Ureter (tissue), 1 donor: ENCODE measurements around the gene NVL. TPM values are rescaled to one million over a fixed set of nuclear protein-coding genes. Genes with fewer than 3 reads are reported as not detected.
"Not testable (repeated sequence)": the region's sequence is repeated elsewhere in the genome, so short reads cannot be mapped to it uniquely, and the experiment has no call there.

ENCODE experiments used
- DNase-seq: peaks from one replicate; pipeline ENCODE4 v3.0.0-alpha.2; 2020; ENCODE audit warnings: low spot score
- total RNA-seq: library from RNA; stranded (reverse); gene quantifications from one replicate; pipeline ENCODE4 v1.2.4, GENCODE V29; 2023
- donor health status: DM: yes; HTN: yes; CAD: no.

NVL gene
- total RNA-seq, 1 donor from 2014 or later: 35.7 TPM

DNA sequence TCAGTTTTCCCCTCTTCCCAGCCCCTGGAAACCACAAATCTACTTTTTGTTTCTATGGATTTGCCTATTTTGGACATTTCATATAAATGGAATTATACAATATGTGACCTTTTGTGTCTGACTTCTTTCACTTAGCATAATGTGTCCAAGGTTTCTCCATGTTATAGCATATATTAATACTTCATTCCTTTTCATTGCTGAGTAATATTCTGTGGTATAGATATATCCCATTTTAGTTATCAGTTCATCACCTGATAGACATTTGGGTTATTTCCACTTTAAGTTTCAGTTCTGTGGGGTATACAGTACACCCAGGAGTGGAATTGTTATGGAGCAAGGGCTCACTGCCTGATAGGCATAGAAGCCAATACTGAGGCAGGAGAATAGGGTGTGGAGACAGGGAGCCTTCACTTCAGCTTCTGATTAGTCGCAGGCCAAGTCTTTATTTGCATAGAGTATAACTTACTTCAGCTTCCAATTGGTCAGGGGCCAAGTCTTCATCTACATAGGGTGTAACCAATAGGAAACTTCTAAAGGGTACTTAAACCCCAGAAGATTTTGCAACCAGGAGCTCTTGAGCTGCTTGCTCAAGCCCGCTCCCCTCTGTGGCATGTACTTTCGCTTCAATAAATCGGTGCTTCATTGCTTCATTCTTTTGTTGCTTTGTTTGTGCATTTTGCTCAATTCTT, 8.3 kb upstream of the NVL start:
- DNase-seq: no peak

DNA sequence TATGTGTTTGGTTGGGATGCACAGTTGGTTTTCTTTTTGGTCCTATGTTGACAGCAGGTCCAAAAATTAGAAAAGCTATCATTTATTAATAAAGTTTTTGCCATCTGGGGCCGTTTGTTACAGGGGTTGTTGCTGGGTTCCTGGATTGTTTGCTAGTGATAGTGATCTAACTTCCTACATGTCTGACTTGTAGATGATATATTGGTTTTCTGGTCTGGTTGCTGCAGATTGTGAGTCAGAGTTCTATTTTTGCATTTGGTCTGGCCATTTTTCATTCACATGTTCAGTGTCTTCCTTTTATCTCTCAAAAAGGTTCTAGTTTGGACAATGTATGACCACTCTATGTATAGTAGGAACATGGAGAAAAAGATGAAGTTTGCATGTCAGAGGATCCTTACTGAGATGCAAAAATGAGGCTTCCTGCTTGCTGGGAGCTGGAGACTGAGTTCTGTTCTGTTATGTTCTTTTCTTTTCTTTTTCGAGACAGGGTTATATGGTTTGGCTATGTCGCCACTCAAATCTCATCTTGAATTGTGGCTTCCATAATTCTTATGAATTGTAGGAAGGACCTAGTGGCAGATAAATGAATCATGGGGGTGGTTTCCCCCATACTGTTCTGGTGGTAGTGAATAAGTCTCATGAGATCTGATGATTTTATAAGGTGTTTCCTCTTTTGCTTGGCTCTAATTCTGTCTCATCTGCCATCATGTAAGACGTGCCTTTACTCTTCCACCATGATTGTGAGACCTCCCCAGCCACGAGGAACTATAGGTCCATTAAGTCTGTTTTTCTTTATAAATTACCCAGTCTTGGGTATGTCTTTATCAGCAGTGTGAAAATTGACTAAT, 4.2 kb upstream of the NVL start:
- DNase-seq: no peak

DNA sequence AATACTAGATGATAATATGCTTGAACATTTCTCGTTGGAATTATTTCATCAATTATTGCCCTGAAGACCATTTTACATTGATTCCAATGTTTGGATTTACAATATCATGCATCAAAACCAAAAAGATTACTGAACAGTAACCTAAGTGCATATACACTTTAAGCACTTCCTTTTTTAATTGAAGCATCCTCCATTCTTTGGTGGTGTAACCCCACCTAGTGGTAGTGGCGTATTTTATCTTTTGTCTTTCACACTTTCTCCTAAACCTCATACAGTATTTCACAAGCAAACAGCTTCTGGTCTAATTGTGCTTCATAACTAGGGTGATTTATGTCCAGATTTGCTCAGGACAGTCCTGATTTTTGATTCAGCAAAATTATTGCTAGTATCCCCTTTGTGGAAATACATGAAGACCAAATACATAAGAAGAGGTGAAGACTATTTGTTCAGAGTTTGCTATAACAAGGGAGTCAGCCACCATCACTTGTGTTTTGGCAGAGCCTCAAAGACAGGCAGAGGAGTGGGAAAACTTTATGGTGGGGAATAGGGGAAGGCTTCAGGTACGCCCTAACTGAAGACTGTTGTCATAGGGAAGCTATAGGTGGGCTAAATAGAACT, 3.4 kb upstream of the NVL start:
- DNase-seq: no peak

DNA sequence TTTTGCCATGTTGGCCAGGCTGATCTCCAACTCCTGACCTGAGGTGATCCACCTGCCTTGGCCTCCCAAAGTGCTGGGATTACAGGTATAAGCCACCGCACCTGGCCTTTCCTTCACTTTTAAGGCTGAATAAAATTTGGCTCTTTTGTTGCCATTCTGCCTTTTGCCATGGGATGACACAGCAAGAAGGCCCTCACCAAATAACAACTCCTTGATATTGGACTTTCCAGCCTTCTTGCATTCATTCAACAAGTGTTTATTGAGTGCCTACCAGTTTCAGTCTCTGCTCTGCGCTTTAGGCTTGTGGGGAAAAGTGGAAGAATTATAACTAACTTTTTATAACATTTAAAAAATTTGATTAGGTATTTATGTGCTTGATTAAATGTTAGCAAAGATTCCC, 1.9 kb upstream of the NVL start:
- DNase-seq: no peak

DNA sequence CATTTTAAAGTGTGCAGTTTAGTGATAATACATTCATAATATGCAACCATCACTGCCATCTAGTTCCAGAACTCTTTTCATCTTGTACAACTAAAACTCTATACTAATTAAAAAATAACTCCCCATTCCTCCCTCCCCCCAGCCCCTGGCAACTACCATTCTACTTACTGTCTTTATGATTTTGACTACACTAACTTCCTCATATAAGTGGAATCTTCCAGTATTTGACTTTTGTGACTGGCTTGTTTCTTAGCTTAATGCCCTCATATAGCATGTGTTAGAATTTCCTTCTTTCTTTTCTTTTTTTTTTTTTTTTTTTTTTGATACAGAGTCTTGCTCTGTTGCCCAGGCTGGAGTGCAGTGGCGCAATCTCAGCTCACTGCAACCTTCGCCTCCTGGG, 1.4 kb upstream of the NVL start:
- DNase-seq: no peak

DNA sequence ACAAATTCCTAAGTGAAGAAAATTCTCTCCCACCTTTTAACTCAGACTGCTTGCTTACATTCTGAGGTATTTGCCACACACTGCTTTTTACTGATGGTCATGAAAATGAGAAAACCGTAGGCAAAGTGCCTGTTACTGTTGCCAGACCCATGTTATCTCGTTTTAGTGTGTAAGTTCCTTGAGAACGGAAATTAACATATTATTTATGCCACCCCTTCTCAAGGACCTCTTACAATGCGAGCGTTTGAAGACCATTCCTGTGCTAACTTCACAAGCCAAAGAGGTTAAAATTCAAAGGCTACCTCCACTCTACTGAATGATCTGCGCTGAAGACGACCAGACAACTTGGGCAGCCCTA, 509 bp downstream of the NVL start:
- no peak for DNase-seq

DNA sequence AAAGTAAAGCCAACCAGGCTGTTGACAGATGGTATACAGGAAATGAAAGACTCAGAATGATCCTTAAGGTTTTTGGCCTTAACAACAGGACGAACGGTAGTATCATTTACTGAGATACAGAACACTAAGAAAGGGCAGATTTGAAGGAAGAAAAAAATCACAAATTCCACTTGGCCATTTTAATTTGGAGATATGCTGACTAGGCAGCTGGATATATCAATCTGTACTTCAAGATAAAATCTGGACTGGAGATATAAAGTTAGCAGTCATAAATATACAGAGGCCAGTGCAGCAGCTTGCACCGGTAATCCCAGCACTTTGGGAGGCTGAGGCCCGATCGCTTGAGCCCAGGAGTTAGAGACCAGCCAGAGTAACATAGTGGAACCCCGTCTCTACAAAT, 1.3 kb downstream of the NVL start:
- no peak for DNase-seq

DNA sequence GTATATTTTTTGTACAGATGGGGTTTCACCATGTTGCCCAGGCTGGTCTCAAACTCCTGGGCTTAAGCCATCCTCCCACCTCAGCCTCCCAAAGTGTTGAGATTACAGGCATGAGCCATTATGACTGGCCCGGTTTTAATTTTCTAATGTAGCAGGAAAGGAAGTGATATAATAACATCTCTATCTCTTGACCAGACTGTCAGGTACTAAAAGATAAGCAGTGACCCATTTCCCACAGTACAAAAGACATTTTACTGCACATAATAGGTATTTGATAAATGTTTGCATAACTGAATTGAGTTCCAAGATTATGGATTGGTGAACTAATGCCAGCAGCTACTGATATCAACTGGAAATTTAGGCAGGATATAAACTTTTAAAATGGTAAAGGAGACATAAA, 4.0 kb downstream of the NVL start:
- no peak for DNase-seq

DNA sequence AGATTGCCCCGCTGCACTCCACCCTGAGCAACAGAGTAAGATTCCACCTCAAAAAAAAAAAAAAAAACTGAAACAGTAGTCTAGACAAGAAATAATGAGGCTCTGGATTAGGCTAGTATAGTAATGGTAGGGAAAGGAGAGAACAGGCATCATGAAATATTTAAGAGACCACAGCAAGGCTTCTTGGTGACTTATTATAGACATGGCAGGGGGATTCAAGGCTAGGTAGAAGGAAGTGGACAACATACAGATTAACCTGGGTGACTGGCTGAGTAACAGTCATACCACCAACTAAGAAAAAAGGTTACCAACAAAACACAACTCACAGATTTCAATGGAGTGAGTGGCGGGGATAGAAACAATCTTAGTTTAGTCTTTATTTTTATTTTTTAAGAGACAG, 8.3 kb downstream of the NVL start:
- no peak for DNase-seq

DNA sequence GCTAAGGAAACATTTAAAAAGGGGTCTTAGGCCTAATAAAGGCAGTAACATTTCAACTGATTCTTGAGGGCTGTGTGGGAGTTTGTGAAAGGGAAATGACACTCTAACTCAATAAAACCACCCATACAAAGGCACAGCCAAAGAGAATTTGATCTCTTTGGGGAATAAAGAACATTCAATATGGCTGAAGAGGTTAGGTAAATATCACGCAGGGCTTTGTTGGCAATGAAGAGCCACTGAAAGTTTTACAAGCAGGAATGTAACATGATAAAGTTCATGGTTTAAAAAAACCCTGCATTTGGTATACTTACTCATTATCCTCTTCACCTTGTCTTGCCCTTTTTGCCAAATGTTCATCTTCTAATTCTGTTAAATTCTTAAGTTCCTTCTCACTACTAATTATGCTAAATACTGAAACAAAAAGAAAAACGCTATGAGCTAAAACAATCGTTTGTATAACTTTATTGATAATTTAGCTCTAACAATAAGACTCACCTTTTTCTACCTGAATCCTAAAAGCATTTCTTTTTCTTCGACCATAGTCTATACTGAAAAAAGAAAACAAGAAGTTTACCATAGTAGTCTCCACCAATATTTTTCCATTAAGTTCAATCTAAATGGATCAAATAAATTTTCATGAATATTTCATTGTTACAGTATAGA, 12.5 kb downstream of the NVL start:
- no peak for DNase-seq

DNA sequence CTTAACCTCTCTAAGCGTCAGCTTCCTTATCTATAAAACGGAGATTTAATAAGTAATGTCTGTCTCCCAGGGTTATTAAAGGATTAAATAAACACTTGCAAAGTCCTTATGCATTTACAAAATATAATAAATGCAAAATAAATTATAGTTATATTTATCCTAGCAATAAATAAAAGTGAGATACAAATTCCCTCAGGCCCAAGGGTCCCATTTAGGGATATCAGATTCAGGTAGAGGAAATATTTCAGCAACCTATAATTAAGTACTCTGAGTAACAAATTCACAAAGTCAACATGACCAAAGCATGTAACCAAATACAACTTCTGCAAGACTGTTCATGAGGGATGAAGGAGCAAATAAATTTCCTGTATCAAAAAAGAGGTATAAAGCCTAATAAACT, 17.9 kb downstream of the NVL start:
- no peak for DNase-seq

DNA sequence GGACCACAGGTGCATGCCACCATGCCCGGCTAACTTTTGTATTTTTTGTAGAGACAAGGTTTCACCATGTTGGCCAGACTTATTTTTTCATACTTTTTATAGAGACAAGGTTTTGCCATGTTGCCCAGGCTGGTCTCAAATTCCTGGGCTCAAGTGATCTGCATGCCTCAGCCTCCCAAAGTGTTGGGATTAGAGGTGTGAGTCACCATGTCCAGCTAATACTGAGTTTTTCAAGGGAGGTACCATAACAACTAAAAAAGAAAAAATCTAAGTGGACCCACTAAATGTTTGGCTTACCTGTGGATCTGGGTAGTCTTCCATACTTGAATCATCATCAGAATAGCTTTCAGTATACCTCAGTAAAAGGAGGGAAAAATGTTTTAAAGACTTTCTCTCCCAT, 18.5 kb downstream of the NVL start:
- not testable (repeated sequence) for DNase-seq

DNA sequence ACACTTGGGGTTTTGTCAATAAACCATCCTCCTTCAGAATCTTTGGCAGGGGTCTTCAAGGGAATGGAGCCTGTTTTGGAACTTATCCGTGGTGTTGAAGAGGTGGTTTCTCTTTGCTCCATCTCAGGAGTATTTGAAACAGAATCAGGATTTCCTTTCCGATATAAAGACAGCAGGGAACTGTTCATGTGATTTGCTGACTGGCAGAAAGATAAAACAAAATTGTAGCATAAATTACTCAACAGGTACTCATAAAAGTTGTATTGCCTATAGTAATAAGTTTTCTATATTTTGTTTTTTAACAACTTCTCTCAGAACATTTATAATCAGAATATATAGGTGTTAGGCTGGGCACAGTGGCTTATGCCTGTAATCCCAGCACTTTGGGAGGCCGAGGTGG, 21.9 kb downstream of the NVL start:
- DNase-seq: no peak

DNA sequence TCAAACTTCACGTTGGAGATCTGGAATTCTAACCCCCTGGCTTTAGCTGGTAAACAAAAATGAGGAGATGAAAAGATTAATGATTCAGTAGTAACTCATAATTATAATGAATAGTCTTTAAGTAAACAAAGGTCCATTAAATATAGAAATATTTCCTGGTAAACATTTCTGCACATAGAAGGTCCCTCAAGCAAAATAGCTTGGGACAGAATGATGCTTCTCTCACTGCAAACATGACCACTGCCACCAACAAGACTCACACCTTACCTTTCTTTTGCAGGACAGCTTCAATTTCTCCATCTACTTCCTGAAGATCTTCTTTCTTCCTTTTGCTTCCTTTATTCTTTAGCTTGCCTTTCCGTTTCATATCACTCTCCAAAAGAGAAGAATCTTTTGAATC, 25.2 kb downstream of the NVL start:
- DNase-seq: no peak

DNA sequence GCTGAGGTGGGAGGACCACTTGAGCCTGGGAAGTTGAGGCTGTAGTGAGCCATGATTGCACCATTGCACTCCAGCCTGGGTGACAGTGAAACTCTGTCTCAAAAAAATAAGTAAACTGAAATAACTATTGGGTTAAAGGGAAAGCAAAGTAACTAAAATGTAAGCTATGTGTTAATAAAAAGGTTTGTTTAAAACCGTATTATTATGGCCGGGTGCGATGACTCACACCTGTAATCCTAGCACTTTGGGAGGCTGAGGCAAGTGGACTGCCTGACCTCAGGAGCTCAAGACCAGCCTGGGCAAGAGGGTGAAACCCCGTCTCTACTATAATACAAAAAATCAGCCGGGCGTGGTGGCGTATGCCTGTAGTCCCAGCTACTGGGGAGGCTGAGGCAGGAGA, 27.0 kb downstream of the NVL start:
- no peak for DNase-seq

DNA sequence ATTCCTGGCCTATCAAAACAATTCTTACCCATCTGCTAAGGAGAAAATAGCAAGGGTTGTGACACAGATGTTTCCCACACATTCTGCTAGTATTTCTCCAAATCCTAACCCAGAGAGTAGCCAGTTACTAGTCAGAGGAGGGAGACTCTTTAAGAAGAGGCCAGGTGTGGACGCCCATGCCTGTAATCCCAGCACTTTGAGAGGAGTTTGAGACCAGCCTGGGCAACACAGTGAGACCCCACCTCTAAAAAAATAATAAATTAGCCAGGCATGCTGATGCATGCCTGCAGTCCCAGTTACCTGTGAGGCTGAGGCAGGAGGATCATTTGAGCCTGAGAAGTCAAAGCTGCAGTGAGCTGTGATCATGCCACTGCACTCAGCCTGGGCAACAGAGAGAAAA, 28.6 kb downstream of the NVL start:
- DNase-seq: no peak

DNA sequence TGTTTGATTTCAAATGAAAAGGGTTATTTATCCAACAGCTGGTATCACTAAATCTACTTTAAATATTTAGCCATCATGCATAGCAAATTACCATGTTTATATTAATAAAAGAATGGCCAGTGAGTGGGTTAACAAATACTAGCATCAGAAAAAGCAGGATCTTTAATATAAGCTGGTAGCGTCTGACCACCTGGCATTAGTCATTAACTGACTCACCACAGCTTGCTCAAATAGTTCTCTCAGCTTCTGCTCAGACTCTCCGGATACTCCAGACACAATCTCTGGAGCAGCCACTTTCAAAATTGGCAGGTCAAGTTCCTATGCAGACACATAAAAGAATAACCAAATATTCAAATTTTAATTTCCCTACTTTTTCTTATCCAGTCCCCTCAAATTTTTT, 29.6 kb downstream of the NVL start:
- DNase-seq: no peak

DNA sequence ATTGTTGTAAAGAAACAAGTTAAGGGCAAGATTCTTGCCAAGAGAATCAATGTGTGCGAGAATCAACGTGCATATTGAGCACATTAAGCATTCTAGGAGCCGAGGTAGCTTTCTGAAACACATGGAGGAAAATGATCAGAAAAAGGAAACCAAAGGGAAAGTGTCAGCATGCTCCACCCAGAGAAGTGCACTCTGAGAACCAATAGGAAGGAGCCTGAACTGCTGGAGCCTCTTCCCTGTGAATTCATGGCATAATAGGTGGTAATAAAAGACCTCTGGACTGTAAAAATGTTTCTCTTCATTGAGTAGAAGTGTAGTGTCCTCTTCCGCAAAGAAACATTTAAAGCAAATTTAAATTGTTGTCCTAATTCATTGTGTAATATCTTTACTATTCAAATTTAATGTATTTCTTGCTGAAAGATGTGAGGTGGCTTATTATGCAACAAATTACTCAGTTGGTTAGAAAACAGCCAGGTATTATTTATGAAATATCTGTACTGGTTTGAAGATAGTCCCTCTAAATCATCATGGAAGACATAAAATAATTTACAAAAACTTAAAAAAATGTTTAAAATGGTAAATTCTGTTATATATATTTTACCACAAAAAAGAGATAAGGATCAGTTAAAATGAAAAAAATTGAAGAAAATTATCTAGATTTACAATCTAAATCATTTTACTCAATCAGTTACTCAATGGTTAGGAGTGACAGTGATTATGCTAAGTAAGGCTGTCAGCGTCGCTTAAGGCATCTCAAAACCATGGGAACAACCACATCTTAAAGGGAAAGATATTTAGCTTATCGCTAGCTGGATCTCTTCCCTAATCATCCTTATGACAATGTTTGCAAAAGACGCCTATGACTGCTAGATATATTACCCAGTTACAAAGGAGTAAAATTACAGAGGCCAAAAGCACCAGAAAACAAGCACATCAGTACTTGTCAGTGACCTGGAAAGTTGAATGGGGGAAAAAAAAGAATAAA, 31.3 kb downstream of the NVL start:
- DNase-seq: no peak

DNA sequence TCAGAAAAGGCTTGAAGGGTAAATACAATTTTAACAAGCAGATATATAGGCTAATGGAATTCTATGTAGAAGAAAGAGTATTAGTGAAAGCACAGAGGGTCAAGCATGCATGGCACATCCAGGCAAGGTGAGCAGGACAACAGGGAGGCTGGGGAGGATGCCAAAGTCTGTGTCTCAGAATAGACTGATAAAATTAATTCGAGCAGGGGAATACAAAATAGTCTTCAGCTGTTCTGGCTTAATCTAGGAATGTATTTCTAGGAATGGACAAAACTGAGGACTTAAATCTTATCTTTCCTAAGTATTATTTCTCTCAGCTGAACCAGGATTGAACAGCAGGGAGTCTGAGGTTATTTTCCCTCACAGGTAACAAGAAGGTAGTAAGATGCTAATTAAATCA, 35.2 kb downstream of the NVL start:
- DNase-seq: no peak

DNA sequence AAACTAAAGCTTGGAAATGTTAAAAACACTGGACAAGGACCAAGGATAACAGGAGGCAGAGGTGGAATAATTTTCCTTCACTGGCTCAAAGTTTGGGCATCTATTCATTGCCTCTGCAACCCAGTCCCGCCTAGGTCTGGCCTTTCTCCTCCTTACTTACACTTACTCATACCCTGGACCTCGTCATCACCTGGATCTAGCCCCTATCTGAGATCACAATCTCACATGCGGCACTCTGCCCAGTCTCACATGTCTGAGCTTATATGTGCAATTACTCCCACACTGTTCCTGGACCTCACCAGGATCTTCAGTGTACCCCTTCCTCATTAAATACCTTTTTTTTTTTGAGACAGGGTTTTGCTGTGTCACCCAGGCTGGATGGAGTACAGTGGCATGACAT, 37.6 kb downstream of the NVL start:
- no peak for DNase-seq

DNA sequence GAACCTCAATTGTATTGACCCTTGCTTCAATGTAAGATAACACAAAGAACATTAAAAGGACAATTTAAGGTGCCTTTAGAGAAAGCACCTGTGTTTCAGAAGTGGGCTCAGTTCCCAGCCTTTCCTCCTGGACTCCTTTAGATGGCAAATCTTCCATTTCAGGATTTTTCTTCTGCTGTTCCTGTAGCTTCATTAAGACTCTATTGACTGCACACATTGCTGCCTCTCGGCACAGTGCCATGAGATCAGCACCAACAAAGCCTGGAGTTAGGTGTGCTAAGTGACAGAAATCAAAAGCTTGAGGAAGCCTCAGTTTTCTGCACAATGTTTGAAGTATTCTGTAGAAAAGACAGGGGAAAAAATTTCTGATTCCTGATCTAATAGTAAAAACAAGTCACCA, 40.6 kb downstream of the NVL start:
- DNase-seq: no peak
